Activated CD4-positive, alpha-beta T cell treated with anti-CD3 and anti-CD28 coated beads, Interleukin-2, Interleukin-4, amounts not matched to agents 100 ng/mL and 50 ng/mL, durations not matched to agents 16 hours and 8 hours (primary cell): ENCODE measurements around the gene TPM1.

ENCODE experiments used
- DNase-seq: peaks from one replicate; pipeline ENCODE4 v3.0.0-alpha.2; 2020; ENCODE audit warnings: low spot score

The TPM1 gene

DNA sequence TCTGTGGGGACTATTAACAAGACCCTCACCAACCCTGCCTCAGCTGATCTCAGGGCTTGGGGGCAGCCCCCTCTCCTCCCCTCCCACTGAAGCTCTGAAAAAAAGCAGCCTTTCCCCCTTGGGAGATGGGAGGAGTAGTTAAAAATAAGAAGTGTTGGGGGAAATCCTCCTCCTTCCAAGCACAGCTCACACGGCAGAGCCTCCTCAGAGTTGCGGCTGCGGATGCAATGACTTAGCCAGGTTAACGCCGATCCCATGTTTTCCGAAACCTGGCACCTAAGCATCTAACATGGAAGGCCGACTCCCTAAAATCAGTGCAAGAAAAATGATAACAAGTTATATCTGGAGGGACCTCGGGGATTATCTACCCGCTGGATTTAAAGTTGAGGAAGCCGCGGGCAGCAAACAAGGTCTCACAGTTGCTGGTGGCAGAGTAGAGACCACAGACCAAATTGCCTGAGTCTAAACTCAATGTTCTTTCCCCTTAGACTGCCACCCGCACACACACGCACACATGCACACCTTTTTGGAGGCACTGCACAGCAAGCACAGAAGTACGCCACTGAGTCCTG lies 1.1 kb upstream of the TPM1 start:
- no peak for DNase-seq

DNA sequence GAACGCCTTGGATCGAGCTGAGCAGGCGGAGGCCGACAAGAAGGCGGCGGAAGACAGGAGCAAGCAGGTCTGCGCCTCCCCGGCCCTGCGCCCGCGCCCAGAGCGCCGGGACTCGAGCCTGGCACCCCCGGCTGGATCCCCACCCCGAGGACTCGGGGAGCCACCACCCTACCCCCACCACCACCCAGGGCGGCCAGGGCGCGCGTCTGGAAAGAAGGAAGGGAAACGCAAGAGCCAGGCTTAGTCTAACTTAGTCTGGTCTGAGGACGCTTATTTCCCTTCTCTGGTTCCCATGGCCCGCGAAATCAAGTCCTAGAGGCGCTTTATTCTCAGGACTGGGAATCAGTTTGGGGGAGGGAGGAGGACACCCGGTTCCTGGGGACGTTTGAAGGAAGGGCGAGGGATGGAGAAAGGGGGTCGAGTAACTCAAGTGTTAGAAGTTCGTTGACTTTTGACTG lies 359 bp downstream of the TPM1 start:
- no peak for DNase-seq

DNA sequence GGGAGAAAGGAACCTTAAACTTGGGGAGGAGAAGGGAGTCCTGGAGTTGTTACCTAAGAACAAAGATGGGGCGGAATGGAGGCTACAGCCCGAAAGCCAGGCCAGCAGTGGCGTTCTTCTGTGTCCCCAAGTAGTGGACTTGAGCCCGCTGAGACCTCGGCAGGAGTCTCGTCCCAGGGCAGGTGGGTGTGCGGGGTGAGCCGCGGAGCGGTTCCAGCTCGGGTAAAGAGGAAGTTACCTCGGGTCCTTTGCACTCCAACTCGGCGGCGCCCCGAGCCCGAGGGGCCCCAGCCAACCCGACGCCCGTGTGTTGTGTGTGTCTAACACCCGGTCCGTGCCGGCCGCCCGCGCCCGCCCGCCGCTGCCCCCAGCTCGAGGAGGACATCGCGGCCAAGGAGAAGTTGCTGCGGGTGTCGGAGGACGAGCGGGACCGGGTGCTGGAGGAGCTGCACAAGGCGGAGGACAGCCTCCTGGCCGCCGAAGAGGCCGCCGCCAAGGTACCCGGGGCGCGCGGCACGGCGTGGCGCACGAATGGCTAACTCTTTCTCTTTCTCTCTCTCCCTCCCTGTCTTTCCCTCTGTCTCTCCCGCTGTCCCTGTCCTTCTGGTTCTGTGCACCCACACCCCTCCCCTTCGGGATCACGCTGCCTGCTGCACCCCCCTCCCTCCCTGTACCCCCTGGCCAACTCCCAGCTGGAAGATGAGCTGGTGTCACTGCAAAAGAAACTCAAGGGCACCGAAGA lies 959 bp downstream of the TPM1 start:
- no peak for DNase-seq

DNA sequence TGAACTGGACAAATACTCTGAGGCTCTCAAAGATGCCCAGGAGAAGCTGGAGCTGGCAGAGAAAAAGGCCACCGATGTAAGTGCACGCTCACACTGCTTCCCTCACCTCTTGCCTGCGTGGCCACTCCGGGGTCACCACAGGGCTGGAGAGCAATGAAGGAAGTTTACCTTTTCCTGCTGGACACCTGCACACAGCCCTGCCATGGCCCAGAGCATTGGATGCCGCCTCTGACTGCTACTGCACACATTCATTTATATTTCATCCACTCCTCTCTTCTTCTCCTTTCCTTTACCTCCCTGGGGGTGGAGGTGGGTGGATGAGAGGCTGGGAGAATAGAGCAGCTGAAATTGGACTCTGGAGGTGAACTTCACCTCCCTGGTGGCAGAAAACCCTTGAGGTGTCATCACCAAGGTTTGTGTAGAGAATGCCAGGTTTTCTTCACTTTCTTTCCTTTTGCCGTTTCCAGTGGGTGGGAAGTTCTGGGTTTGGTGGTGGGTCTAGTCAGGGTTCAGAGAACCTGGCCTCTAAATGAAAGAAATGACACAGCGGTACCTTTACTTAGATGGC lies 1.6 kb downstream of the TPM1 start:
- DNase-seq, result no peak

DNA sequence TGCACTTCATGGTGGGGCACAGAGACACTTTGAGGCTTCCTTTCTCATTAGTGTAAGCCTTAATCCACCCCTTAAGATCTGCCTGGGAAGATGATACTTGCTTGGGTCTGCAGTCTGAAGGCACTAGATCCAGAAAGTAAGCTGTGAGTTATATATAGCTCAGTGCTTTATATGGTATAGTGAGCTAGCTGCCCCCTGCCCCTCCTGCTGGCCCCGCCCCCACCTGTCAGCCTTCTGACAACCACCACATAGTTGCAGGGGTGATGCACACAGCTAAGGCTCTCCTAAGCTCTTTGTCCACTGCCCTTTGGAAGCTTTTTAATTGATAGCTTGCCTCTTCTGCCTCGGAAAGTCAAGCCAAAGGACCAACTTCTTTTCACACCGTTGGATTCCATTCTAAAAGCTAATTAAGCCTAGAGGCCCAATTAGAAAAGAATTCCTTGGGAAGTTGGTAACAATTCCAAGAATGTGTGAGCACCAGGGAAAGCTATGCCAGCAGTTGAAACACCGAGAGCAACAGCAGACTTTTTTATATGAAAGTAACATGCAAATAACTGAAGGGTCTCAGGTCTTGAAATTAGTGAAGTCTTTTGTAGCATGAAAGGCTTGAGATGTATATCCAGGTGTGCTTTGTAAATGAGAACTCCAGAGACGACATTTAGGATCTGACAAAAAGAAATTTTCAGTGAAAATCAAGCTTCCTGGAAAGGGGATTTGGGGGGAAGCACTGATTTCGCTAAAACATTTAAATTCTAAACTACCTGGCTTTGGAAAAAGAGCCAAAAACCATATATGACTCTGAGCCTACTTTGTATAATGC lies 2.3 kb downstream of the TPM1 start:
- DNase-seq, result no peak

DNA sequence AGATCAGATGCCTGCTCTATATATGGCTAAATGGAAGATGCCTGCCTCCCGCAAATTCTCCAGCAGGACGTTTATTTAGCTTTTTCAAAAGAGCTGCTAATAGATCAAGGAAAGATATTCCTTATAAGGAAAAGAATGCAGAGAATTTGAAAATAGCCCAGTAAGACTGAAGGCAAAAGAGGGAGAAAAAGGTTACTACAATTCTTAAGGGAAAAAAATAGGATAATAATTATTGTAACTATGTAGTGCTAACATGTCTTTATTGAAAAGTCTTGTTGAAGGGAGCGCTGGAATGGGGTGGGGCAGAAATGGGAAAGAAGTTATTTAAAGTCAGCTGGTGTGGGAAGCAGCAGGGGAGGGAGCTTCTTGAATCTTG lies 2.9 kb downstream of the TPM1 start:
- no peak for DNase-seq

DNA sequence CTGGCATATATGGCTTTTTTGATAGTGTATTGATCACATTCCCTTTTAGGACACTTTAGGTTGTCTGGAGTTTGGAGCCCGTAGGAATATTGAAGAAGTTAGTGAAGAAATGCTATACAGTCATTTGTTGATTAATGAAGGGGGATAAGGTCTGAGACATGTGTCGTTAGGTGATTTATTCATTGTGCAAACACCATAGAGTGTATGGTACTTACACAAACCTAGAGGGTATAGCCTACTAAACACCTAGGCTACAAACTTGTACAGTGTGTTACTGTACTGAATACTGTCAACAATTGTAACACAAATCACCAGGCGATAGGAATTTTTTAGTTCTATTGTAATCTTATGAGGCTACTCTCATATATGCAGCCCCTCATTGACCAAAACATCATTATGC lies 3.3 kb downstream of the TPM1 start:
- DNase-seq, result no peak

DNA sequence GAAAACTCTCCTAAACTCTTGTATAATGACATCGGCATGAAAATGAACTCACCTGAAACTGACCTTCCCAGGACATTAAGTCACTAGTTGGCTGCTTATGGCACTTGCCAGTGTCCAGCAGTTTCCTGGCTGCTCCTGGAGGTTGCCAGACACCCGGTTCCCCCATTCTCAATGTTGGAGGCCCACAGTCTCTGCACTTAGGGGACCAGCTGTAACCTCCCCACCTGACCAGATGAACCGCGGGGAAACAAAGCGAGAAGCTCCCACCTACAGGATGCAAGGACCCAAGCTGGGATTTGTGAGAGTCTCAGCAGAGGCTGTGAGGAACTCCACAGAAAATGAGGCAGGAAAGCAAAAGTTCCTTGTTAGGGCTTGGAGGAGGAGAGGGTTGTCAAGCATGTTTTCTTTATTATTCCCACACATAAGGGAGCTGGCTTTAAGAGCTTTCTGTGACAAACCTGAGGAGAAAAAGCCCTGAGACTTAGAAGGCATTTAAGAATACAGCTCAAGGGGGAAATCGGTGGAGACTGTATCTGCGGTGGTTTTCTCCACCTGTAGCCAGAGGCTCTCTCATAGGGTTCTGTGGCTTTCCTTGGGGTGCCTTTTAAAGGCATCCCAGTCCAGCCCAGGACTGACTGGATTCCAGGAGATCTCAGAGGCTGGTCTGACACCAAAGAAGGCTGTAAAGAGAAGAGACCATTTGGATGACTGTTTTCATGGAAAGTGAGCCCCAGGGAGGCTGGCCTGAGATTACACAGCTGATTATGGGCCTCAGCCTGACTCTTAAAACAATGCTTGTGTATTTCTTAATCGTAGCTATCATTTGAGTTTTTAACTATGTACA lies 4.6 kb downstream of the TPM1 start:
- no peak for DNase-seq

DNA sequence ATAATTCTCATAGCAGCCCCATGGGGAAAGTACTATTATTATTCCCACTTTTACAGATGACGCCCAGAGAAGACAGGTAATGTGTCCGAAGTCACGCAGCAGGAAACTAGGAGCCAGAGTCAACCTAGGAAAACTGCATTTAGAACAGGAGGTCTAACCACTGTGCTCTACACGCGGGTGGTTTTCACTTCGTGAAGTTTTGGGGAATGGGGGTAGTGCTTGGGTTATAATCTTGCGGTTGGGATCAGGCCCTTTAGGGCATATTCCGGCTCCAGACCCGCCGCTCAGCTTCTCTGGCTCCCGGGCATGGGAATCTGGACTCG lies 5.2 kb downstream of the TPM1 start:
- no peak for DNase-seq

DNA sequence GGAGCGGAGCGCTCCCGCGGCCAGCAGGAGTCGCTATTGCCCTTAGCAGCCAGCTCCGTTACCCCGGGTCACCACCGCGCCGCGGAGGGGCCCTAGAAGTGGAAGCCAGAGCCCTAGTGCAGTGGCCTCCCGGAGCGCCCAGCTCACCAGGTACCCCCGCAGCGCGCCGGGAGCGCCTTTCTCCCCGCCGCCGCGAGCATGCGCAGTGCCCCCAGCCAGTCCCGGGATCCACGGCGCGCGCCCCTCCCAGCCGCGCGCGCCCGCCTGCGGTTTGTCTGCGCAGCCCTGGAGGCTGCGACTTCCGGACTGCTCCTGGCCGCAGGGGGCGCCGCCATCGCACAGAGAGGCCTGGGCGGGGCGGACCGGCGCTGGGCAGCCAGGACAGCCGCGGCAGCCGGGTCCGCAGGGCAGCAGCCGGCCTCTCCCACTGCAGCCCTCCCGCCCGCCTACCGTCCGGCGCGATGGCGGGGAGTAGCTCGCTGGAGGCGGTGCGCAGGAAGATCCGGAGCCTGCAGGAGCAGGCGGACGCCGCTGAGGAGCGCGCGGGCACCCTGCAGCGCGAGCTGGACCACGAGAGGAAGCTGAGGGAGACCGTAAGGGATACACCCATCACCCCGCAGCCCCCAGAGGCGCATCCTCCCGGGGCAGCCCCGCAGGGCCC lies 5.7 kb downstream of the TPM1 start:
- peak; percentile 80 for DNase-seq

DNA sequence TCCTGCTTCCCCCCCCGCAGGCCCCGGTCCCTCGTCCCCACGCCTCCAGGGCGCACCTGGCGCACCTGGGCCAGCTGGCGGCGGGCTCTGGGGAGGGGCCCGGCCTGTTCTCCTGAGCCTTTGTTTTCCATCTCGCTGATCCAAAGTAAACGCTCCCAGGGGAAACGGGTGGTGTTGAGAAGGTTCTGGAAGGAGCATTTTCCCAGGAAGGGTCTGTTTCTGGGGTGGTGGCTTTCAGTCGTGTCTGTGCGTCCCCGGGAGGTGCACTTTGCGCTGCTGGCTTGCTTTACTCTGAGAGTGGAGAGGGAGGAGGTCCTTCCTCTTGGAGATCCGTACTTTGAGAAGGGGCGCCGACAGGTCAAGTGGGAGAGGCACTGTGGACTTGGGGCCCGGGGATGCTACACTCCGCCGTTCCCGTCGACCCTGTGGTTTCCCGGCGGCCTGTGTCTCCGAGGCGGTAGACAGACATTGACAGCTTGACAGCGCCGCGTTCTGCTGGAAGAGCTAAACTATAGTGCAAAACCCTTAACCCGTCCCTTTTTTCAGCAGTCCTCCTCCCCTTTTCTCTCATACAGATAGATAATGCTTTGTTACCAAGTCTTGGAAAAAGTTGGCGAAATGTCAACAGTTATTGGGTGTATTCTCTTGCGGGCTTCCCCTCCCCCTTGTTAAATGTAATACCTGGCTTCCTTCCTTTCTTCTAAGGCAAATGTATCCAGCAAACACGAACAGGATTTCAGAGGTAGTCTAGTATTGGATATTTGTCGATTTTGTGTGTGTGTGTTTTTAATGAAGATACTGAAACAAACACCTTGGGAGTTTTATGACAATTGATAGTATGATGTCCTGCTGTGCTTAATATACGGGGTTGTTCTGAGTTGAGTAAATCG lies 6.5 kb downstream of the TPM1 start:
- peak; percentile 25 for DNase-seq

DNA sequence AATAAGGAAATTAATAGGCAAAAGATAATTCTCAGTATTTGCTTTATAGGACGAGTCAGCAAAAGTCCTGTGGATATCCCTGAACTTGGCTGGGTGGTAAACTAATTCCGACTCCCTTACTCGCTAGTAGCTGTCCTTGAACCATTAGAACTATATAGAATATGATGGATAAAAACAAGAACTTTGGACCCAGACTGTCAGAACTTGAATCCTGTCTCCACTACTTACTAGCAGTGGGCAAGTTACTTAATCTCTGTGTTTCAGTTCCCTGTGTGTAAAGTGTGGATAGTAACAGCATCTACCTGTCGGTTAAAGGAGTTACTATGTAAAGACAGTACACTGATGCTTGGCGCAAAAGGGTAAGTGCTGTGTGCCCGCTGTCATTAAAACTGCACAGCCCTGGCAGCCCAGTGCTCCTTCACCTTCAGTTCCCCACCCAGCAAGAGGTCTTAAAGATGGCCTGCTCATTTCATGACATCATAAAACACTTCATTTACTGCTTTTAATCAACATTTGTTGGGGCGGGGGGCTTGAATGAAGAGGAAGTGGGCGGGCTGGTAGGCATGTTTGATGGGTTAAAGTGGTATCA lies 7.3 kb downstream of the TPM1 start:
- no peak for DNase-seq

DNA sequence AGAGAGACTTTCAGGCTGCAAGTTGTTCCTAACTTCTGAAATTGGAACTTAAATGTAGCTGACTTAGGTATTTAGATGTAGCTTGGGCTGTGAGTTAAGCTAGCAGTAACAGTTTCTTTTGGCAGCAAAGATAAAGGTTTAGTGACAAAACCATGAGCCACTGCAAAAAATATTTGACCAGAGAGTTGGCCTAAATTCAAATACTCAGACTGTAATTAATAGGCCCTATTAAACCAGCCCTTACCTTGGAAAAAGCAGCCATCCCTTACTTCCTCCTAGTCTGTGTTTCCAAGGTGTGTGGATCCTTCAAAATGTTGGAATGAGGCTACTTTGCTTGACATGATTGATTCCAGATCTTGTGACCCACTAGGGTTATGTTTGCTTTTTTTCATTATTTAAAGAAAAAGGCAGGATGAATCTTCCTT lies 8.2 kb downstream of the TPM1 start:
- no peak for DNase-seq

DNA sequence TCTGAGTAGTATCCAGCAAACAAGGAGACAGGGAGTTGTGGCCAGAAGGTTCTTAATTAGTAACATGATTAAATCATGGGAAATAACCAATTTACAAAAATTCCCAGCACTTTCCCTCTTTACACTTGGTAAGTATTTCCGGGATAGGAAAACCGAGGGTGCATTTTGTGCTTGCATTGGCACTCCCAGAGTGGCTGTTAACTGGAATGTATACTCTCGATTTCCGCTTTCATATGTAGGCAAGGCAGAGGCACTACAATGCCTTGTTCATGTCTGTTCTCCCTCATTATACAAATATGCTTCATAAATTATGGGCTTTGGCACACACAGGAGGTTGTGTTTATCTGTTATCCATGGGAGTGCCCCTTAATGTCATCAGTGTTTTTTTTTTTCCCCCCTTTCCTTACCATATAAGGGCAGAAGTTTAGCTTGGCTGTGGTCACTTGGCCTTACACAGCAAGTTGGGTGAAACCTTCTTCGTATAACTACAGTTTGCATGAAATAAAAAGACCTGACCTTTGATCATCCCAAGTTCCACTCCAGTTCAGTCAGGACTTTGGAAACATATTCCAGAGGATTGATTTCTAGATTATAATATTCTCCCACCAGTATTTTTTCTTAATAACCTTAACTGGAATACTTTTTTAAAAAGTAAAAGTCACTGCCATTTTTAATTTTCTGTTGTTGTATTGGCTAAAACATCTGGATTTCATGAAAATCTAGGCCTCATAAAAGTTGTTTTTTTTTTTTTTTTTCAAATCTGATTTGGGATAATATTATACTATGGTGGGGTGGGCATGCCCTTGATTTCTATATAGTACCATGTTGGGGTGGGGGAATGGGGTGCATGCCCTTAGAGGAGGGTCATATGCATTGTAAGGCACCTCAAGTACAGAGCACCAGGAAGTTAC lies 8.9 kb downstream of the TPM1 start:
- DNase-seq, result no peak

DNA sequence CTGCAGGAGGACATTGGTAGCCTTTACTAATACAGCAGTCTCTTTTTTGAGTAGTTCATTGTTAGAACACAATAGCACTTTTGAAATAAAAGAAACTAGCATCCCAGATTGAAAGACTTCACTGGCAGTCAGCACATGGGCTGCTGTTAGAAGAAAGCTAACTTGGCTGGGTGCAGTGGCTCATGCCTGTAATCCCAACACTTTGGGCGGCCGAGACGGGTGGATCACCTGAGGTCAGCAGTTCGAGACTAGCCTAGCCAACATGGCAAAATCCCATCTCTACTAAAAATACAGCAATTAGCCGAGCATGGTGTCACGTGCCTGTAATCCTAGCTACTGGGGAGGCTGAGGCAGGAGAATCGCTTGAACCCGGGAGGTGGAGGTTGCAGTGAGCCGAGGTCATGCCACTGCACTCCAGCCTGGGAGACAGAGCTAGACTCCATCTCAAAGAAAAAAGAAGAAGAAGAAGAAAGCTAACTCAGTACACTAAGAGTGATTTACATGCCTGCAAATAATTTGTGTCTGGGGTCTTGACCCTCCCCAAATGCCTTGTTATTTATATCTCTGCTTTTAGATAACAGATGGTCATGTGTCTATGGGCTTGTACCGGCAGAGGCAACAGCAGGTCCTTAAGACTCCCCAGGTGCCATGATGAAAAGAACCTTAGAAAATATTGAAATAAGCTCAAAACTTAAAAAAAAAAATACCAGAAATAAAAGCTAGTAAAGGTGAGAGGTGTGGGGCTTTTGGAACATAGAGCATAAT lies 9.7 kb downstream of the TPM1 start:
- DNase-seq, result no peak

DNA sequence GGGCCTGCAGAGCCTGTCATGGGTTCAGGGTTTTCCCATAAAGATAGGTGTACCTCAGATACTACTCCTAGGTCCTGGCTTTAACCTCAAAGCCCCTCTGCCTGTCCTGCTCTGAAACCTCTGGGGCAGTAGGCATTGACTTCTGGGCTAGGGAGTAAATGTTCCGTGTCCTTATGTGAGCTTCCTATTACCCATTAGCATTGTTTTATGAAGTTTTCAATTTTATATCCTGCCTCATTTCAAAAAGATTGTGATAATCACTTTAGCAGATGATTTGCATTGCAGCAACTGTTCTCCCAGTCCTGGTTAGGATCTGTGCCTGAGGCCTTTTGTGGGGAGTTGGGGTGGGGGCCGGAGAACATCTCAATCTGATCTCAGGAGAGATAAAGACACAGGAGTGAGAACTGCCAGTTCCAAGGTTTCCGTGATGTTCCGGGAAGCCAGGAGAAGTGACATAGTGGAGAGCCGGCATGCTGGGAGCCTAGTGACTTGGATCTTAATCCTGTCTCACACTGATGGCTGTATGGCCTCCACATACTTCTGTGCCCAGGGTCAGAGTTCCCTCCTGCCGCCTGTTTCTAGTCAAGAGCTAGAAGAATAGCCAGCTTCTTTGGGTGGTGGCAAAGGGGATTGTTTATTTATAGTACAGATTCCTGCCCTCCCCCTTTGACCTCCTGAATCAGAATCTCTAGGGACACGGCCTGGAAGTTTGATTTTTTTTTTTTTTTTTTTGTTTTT lies 10.6 kb downstream of the TPM1 start:
- DNase-seq, result no peak

DNA sequence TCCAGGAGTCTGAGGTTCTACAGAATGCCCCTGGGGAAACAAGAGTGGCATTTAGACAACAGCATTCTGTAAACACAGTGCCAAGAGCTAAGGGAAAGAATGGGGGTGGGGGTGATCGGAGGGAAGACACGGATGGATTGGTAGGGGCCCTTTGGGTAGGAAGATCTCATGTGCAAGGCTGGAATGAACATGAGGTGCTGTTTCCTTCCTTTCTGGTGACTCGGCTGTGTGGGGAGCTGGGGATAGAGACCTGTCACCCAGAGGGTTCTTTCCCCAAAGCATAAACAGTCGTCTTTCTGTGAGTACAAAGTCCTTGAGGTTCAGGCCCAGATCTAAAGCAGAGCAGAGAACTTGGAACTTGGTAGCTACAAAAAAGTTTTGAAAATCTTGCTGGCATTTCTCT lies 11.7 kb downstream of the TPM1 start:
- no peak for DNase-seq

DNA sequence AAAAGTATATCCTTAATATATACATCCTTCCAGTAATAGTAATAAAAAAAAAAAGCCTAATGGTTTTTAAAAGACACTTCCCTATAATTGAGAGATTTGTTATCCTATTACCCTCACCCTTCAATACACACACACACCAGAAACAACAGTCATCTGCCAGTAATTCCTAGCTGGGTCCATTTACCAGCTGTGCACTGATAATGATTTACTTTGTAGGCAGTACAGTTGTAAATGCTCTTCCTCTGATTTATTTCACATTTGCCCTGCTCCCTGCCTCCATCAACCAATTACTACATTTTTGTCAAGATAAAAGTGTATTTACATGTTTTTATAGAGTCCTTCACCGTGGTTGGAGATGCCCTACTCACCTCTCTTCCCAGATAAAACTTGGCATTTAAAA lies 12.4 kb downstream of the TPM1 start:
- DNase-seq, result no peak
